ENCODE measurements around the gene FOXN3. TPM values are rescaled to one million over a fixed set of nuclear protein-coding genes. Genes with fewer than 3 reads are reported as not detected.

Gene FOXN3
- total RNA-seq, 2 donors from 2014 or later: 42.3 to 61.6 TPM

DNA sequence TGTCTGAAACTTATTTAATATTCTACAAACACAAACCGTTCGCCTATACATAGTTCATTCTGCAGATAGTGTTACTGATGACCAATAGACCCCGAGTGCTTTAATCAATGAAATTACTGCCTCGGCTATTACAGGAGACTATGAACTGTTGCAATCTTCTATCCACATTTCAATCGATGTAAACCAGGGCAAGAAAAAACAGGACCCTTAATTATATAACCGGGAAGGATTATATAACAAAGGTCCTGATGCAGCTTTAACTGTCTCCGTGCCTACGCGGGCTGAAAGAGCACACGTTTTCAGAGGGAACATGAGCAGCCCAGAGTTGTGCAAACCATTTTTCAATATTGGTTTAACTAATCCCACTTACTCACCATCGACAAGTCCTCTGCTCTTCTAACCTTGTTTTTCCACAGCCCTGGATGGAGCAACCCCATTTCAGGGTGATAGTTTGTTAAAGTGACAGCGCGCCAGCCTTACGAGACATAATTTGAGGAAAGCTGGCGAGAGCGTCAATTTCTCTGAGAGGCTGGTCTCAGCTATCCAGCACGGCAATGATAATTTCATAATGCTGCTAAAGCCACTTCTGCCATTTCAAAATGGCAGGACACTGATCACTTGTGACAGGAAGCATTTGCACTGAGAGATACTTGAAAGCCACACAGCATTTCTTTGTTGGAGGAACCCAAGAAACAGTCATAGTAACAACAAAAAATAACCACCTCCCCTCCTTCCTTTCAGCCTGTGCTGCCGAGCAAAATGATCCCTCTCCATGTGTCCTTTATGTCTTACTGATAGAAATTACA lies 184.6 kb downstream of the FOXN3 start:
- no peak overlapping the region for H3K4me3 ChIP-seq
- peaks cover 18% of the 10 kb centered on the region for H3K4me1 ChIP-seq
- ATAC-seq: no peak
- intact Hi-C loops (cut with DNase I): no loop called here
- no peaks in the 10 kb centered on the region for H3K9me3 ChIP-seq
- DNase-seq: no peak
- H3K36me3 ChIP-seq (replicated peaks in 1 of 2; ENCODE audit: insufficient read depth in 1 of 2, low read depth in 2 of 2): no peaks in the 10 kb centered on the region
- H3K27me3 ChIP-seq: no peaks in the 10 kb centered on the region
- 83 to 86% methylated on average over 18 of the region's 18 CpGs for WGBS, 2 donors
- TF ChIP-seq, protein P1, sequence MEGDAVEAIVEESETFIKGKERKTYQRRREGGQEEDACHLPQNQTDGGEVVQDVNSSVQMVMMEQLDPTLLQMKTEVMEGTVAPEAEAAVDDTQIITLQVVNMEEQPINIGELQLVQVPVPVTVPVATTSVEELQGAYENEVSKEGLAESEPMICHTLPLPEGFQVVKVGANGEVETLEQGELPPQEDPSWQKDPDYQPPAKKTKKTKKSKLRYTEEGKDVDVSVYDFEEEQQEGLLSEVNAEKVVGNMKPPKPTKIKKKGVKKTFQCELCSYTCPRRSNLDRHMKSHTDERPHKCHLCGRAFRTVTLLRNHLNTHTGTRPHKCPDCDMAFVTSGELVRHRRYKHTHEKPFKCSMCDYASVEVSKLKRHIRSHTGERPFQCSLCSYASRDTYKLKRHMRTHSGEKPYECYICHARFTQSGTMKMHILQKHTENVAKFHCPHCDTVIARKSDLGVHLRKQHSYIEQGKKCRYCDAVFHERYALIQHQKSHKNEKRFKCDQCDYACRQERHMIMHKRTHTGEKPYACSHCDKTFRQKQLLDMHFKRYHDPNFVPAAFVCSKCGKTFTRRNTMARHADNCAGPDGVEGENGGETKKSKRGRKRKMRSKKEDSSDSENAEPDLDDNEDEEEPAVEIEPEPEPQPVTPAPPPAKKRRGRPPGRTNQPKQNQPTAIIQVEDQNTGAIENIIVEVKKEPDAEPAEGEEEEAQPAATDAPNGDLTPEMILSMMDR (IDR thresholded peaks at IDR 0.05): no peak
- TF ChIP-seq POLR2A (IDR thresholded peaks at IDR 0.05): no peak
- no peak overlapping the region for H3K27ac ChIP-seq

DNA sequence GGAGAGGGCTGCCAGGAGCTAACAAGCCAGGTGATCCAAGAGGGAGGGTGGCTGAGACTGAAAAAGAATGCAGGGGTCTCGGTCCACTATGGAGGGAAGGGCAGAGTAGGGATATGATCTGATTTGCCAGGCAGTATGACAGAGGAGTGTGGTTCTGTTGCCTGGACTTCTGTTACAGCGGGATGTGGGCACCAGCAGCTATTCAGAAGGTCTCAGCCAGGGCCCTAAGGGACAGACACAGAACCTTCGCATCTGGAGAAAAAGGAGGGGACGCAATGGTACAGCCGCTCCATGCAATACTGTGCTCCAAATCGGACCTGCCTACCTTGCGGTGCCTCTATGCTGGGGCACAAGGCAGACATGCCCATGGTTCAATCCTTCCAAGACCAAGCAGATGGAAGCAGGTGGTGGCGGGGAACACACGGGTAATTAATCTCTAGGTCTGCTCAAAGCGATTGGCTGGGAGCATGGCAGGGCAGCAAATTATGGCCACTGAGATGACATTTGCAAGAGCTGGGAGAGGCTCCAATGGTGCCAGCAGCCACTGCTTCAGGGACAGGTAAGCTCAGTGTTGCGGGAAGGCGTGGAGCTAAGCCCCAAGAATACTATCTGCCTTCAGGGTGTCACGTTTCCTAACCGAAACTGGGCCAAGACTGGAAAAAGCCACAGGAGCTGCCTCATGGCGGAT lies 185.5 kb downstream of the FOXN3 start:
- no peak overlapping the region for H3K27ac ChIP-seq
- peaks cover 27% of the 10 kb centered on the region for H3K4me1 ChIP-seq
- intact Hi-C loops (cut with DNase I): no loop called here
- no peaks in the 10 kb centered on the region for H3K9me3 ChIP-seq
- no peak for TF ChIP-seq POLR2A (IDR thresholded peaks at IDR 0.05)
- TF ChIP-seq, protein P1 (IDR thresholded peaks at IDR 0.05): no peak
- no peaks in the 10 kb centered on the region for H3K27me3 ChIP-seq
- DNase-seq (no peak), ATAC-seq (no peak)
- WGBS, 2 donors: 94% methylated on average over 14 to 15 of the region's 15 CpGs
- no peak overlapping the region for H3K4me3 ChIP-seq
- H3K36me3 ChIP-seq (replicated peaks in 1 of 2; ENCODE audit: insufficient read depth in 1 of 2, low read depth in 2 of 2): no peaks in the 10 kb centered on the region

DNA sequence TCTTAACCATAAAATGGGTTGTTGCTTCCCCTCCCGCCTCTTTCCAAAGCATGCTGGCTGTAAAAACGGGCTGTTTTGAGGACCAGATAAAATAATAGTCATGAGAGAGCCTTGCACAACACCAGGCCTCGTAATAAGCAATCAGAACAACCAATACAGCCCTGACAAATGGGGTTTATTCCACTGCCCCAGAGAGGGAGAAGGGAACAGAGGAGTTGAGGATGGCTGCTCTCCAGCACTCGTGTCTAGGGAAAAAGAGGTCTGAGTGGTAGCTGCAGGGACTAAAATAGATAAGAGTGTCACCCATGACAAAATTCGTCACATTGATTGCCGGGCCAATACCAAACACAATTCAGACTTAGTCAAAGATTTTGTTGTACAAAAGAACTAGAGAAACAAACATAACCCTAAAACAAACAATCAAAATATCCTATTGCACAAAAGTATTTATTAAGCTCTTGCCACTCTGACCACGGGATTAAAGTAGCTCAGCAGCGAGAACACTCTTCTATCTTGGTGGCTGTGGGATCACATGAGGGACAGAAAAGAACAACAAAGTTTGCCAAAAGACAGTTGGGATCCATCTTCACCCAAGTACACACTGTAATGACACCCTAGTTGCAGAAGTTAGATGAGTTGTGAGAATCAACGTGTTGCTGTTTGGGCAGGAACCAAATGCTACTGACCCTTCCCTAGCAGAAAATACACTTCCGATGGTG lies 188.0 kb downstream of the FOXN3 start:
- peaks cover 32% of the 10 kb centered on the region for H3K4me1 ChIP-seq
- WGBS, 2 donors: 52 to 56% methylated on average over 10 of the region's 10 CpGs
- DNase-seq (no peak), ATAC-seq (no peak)
- TF ChIP-seq, protein P1 (IDR thresholded peaks at IDR 0.05): no peak
- no peak for TF ChIP-seq POLR2A (IDR thresholded peaks at IDR 0.05)
- no peak overlapping the region for H3K4me3 ChIP-seq
- H3K9me3 ChIP-seq: no peaks in the 10 kb centered on the region
- no peak overlapping the region for H3K27ac ChIP-seq
- H3K27me3 ChIP-seq: no peaks in the 10 kb centered on the region
- intact Hi-C loops (cut with DNase I): no loop called here
- no peaks in the 10 kb centered on the region for H3K36me3 ChIP-seq (replicated peaks in 1 of 2; ENCODE audit: insufficient read depth in 1 of 2, low read depth in 2 of 2)

DNA sequence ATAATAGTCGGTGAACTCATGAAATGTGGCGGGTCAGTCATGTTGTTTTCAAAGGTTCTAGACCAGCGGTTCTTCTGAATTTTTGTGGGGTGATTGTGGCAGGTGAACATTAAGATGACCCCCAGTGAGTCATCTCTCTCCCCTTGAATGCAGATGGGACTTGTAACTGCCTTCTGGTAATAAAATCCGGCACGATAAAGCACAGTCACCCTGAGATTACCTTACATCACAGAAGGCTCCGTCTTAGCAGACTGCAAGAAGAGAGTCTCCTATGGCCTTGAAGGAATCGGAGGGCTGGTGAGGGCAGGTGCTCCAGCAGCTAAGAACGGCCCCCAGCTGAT lies 189.6 kb downstream of the FOXN3 start:
- Histone ChIP-seq H3K27me3 (no peaks in the 10 kb centered on the region), H3K9me3 (no peaks in the 10 kb centered on the region), H3K4me3 (no peak overlapping the region), H3K27ac (no peak overlapping the region), H3K4me1 (peaks cover 32% of the 10 kb centered on the region), H3K36me3 (replicated peaks in 1 of 2; ENCODE audit: insufficient read depth in 1 of 2, low read depth in 2 of 2) (no peaks in the 10 kb centered on the region)
- 82 to 88% methylated on average over 7 to 8 of the region's 8 CpGs for WGBS, 2 donors
- intact Hi-C loops (cut with DNase I): no loop called here
- DNase-seq (no peak), ATAC-seq (no peak)
- TF ChIP-seq, protein P1 (IDR thresholded peaks at IDR 0.05): no peak
- TF ChIP-seq POLR2A (IDR thresholded peaks at IDR 0.05): no peak
